ENCODE results near the gene HUNK.

HUNK gene

DNA sequence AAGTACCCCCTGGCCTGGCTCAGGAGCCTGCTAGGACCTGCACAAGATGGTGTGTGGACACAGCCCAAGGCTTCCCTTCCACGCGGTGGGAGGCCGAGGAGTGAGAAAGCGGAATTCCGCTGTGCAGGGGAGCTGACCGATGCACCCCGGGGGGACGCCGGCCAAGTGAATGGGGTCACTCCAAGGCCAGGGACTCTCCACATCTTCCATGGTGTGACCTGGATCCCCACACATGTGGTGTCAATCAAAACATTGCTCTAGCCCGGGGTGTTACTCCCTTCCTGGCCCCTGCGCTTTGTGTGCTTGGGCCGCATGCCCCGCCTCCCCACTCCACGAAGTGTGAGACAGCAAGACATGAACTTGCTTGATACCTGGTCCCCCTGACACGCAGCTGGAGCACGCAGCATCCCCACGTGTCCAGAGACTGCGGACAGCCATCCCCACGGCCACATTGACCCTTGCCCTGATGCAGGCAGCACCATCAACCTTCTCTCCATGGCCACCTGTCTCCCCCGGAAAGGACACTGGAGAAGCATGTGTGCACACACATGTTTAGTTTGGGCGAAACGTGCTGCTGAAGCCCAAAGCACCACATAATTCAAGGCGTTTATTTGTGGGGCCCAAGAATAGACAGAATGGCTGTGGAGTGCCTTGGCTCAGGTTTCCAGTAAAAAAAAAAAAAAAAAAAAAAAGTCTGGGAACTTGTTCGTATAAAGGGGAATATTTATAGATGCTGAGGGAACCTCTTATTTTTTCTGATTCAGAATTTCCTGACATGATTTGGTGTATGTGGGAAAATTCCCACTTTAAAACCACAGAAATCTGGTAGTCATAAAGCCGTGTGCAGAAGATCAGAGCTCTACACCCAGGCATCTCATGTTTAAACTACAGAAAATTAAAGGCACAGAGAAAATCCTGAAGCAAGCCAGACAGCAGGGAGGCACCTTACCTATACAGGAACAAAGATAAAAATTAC, 171.7 kb downstream of the HUNK start:
- DNase-seq (ENCODE audit: low read depth in 1 of 2, low spot score in 1 of 2), result no peak

DNA sequence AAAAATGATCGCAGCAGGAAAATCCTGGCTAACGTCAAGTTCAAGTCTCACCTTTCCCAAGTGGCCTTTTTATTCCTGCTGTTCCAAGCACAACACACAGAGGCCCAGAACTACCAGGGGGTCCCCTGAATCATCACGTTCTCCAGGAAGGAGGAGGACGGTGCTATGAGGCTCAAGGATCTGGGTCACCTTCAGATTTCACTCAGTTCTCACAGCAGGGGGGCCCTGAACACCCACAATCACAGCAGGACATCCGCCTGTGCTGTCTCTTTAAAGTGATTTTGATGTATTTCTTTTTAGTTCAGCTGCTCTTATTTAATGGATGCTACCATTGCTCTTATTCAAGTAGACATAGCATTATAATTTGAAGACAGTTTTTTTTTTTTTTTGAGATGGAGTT, 173.4 kb downstream of the HUNK start:
- no peak for DNase-seq (ENCODE audit: low read depth in 1 of 2, low spot score in 1 of 2)

DNA sequence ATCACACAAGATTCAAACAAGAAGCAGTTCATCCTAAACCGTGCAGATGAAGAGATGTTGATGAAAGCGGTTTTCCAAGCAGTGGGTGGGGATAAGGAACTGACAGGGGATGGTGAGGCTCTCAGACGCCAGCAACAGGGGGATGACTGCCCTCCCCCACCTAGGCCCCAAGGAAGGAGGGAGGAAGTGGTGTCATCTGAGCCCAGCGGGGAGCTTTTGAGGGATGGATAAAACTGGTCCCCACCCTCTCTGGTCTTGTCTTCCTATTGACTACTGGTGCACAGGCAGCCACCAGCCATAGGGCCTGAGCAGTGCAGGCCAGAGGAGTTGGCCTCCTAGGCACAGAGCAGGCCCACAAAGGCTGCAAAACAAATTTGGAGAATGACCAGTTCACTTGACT, 175.5 kb downstream of the HUNK start:
- no peak for DNase-seq (ENCODE audit: low read depth in 1 of 2, low spot score in 1 of 2)

Measured in activated T-helper 1 cell treated with anti-CD3 and anti-CD28 coated beads, Interleukin-2, amount 50 U/mL, for 16 hours (primary cell).